MCF 10A (cell line): ENCODE measurements around the gene TMEM266. TPM values are rescaled to one million over a fixed set of nuclear protein-coding genes. Genes with fewer than 3 reads are reported as not detected.

ENCODE experiments used
- BruUV-seq: library from RNA; stranded (reverse); fragments of 400-500 nt; replicated peaks from 2 replicates; lab custom pipeline; 2021; lab: Mats Ljungman, UMichigan
- CTCF ChIA-PET: fragments of 300-600 bp; sonication (Branson Sonifier 250); formaldehyde crosslinking; extraction: SDS; loops from one replicate; lab custom pipeline; 2021; ENCODE audit warnings: antibody characterized with exemption, inconsistent platforms; lab: Yijun Ruan, JAX
- POLR2A ChIA-PET: fragments of 300-600, 350-650 bp; sonication (Branson Sonifier 250); formaldehyde crosslinking; extraction: SDS; loops from one replicate; lab custom pipeline; 2020; ENCODE audit warnings: antibody characterized with exemption, inconsistent platforms; lab: Yijun Ruan, JAX
- DNase-seq: peaks from one replicate; pipeline ENCODE4 v3.0.0-alpha.2; 2018; ENCODE audit not compliant: unreplicated experiment
- H3K27ac Mint-ChIP-seq: one replicate; pipeline ENCODE4 v1.8.0; 2022; ENCODE audit warnings: mild to moderate bottlenecking, low read depth, mixed read lengths; ENCODE audit not compliant: unreplicated experiment
- H3K27me3 Mint-ChIP-seq: one replicate; pipeline ENCODE4 v1.8.0; 2022; ENCODE audit warnings: mixed read lengths; ENCODE audit not compliant: insufficient read depth, unreplicated experiment
- H3K36me3 Mint-ChIP-seq: one replicate; pipeline ENCODE4 v1.8.0; 2022; ENCODE audit warnings: mild to moderate bottlenecking, moderate library complexity, mixed read lengths; ENCODE audit not compliant: insufficient read depth, unreplicated experiment
- H3K4me1 Mint-ChIP-seq: one replicate; pipeline ENCODE4 v1.8.0; 2022; ENCODE audit warnings: mixed read lengths; ENCODE audit not compliant: insufficient read depth, unreplicated experiment
- H3K4me3 Mint-ChIP-seq: one replicate; pipeline ENCODE4 v1.8.0; 2022; ENCODE audit warnings: mild to moderate bottlenecking, moderate library complexity, mixed read lengths; ENCODE audit not compliant: unreplicated experiment
- H3K9me3 Mint-ChIP-seq: one replicate; pipeline ENCODE4 v1.8.0; 2022; ENCODE audit warnings: mixed read lengths; ENCODE audit not compliant: unreplicated experiment
- intact Hi-C: fragments of 100-400 bp; cut with micrococcal nuclease; formaldehyde crosslinking; loops from 2 replicates; pipeline ENCODE4 v1.14.1; 2022
- total RNA-seq: library from RNA; stranded (reverse); gene quantifications from 2 replicates; pipeline ENCODE4 v1.2.3, GENCODE V29; 2022
- TF ChIP-seq, protein P1 (sequence below): fragments of 200-600 bp; IDR thresholded peaks from one replicate; pipeline ENCODE4 v1.8.0; 2022; ENCODE audit warnings: antibody characterized with exemption, mild to moderate bottlenecking; ENCODE audit not compliant: unreplicated experiment

TMEM266 gene
- total RNA-seq, 1 experiment from 2014 or later = not detected

DNA sequence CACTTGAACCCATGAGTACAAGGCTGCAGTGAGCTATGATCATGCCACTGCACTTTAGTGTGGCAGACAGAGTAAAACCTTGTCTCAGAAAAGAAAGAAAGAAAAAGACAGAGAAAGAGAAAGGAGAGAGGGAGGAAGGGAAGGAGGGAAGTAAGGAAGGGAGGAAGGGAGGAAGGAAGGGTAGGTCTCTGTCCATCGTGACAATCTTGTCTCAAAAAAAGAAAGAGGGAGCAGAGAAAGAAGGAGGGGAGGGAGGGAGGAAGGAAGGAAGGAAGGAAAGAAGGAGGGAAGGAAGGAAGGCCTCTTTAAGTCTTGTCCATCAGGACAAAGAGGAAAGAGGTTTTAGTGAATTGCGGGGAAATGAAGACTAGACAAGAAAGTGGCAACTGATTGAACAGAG, 129.3 kb downstream of the TMEM266 start:
- no peak for DNase-seq
- Mint-ChIP-seq H3K27me3 (no peaks in the 10 kb centered on the region), H3K4me3 (no peak overlapping the region), H3K4me1 (peaks cover 29% of the 10 kb centered on the region), H3K36me3 (no peaks in the 10 kb centered on the region), H3K27ac (no peak overlapping the region), H3K9me3 (no peaks in the 10 kb centered on the region)
- intact Hi-C loops = no loop called here
- BruUV-seq = no TSS peak
- CTCF ChIA-PET = interaction anchor here (0.6 to 3.5 kb wide), 9 partner anchors 10 to 652 kb away, joined by 3 to 16 read pairs (median 6); no protein-coding TSS in a partner anchor
- TF ChIP-seq, protein P1, sequence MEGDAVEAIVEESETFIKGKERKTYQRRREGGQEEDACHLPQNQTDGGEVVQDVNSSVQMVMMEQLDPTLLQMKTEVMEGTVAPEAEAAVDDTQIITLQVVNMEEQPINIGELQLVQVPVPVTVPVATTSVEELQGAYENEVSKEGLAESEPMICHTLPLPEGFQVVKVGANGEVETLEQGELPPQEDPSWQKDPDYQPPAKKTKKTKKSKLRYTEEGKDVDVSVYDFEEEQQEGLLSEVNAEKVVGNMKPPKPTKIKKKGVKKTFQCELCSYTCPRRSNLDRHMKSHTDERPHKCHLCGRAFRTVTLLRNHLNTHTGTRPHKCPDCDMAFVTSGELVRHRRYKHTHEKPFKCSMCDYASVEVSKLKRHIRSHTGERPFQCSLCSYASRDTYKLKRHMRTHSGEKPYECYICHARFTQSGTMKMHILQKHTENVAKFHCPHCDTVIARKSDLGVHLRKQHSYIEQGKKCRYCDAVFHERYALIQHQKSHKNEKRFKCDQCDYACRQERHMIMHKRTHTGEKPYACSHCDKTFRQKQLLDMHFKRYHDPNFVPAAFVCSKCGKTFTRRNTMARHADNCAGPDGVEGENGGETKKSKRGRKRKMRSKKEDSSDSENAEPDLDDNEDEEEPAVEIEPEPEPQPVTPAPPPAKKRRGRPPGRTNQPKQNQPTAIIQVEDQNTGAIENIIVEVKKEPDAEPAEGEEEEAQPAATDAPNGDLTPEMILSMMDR = no peak
- POLR2A ChIA-PET = no interaction called here

DNA sequence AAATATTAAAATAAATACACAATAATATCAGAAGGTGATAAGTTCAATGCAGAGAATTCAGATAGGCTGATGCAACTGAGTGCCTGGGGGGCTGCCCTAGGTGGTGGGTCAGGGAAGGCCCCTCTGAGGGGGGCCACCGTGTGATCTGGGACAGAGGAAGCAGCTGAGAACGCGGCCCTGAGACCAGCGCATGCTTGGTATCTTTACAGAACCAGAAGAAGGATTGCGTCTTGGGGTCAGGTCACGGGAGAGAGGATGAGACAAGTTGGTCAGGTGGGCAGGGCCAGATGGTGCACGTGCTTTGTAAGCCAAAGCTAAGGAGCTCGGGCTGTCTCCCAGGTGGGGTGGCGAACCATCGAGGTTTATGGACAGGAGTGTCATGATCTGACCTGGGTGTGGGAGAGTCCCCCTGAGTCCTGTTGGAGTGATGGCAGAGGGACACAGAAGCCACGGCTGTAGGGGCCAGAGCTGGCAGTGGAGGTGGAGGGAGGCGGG, 130.3 kb downstream of the TMEM266 start:
- Mint-ChIP-seq H3K27me3 (no peaks in the 10 kb centered on the region), H3K27ac (no peak overlapping the region), H3K9me3 (no peaks in the 10 kb centered on the region), H3K4me1 (peaks cover 35% of the 10 kb centered on the region), H3K4me3 (no peak overlapping the region), H3K36me3 (no peaks in the 10 kb centered on the region)
- intact Hi-C loops = loop anchor here (1.0 to 2.0 kb wide), 4 partner anchors 95 to 677 kb away; no protein-coding TSS in a partner anchor
- ChIA-PET CTCF (interaction anchor here (0.5 to 3.5 kb wide), 24 partner anchors 8 to 677 kb away, joined by 3 to 16 read pairs (median 5); no protein-coding TSS in a partner anchor), POLR2A (interaction anchor here (0.6 to 0.7 kb wide), 2 partner anchors 12 to 301 kb away, joined by 3 read pairs; no protein-coding TSS in a partner anchor)
- TF ChIP-seq, protein P1 = no peak
- no TSS peak for BruUV-seq
- no peak for DNase-seq

DNA sequence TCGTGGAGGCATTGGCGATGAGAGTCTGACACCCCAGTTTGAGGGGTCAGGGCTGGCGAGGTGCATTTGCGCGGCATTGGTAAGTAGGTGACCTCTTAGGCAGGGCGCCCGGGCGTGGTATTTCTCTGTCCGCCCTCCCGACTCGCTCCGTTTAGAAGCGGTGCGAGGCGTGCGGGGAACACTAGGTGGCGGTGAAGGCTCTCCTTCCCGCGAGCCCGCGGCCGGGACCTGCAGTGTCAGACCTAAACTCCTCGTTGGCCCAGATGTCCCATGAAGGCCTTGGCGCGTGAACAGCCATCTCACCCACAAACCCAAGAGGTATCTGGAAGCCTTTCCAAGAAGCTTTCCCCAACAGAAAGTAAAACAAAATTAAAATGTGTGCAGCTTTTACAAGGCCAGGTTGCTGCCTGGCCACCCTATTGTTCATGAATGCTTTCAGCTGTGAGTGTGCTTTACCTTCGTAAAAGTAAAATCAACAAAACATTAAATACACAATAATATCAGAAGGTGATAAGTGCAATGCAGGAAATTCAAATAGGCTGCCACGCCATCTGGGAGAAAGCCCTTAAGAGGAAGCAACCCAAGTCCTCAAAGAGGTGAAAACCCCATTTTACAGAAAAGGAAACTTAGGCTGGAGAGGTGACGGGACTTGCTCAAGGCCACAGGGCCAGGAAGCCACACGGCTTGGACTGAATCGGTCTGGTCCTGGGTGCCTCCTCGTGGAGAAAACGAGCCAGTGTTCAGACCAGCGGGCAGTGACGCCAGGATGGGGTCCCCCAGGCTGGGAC, 131.2 kb downstream of the TMEM266 start:
- Mint-ChIP-seq H3K27me3 (no peaks in the 10 kb centered on the region), H3K27ac (no peak overlapping the region), H3K4me1 (peaks cover 33% of the 10 kb centered on the region)

More for the DNA sequence above, 131.2 kb downstream of the TMEM266 start:
- TF ChIP-seq, protein P1 = peak; percentile 83
- Mint-ChIP-seq H3K36me3 (no peaks in the 10 kb centered on the region), H3K4me3 (peak overlapping the region; percentile 43), H3K9me3 (no peaks in the 10 kb centered on the region)
- peak; percentile 77 for DNase-seq
- intact Hi-C loops = loop anchor here (1.0 to 2.0 kb wide), 4 partner anchors 94 to 676 kb away; no protein-coding TSS in a partner anchor
- ChIA-PET CTCF (interaction anchor here (0.6 to 3.5 kb wide), 33 partner anchors 8 to 940 kb away, joined by 3 to 16 read pairs (median 4); no protein-coding TSS in a partner anchor), POLR2A (interaction anchor here (0.6 to 0.9 kb wide), 5 partner anchors 13 to 300 kb away, joined by 3 read pairs; no protein-coding TSS in a partner anchor)
- BruUV-seq = no TSS peak
